Measurements from ENCODE around the gene MVP. TPM values are rescaled to one million over a fixed set of nuclear protein-coding genes. Genes with fewer than 3 reads are reported as not detected.
"Not testable (repeated sequence)": the region's sequence is repeated elsewhere in the genome, so short reads cannot be mapped to it uniquely, and the experiment has no call there.

MVP gene
- total RNA-seq, 2 experiments from 2014 or later = 32.5 to 33.2 TPM

GRCh38 chr16:29789775-29790182 is 30.5 kb upstream of the MVP start:
- Mint-ChIP-seq H3K4me1 (ENCODE audit: low read depth) (peaks cover 41% of the 10 kb centered on the region), H3K4me3 (peak overlapping the region; percentile 100), H3K36me3 (ENCODE audit: low read depth) (peaks cover 31% of the 10 kb centered on the region), H3K27me3 (no peaks in the 10 kb centered on the region), H3K27ac (peak overlapping the region; percentile 97), H3K9me3 (no peaks in the 10 kb centered on the region)
- no peak for ATAC-seq
- CTCF ChIA-PET = interaction anchor here (0.8 to 4.8 kb wide), 24 partner anchors 9 to 242 kb away, joined by 3 to 43 read pairs (median 5); partner anchors contain the start of genes MVP, PAGR1 and ZG16
- TF ChIP-seq, protein P1, sequence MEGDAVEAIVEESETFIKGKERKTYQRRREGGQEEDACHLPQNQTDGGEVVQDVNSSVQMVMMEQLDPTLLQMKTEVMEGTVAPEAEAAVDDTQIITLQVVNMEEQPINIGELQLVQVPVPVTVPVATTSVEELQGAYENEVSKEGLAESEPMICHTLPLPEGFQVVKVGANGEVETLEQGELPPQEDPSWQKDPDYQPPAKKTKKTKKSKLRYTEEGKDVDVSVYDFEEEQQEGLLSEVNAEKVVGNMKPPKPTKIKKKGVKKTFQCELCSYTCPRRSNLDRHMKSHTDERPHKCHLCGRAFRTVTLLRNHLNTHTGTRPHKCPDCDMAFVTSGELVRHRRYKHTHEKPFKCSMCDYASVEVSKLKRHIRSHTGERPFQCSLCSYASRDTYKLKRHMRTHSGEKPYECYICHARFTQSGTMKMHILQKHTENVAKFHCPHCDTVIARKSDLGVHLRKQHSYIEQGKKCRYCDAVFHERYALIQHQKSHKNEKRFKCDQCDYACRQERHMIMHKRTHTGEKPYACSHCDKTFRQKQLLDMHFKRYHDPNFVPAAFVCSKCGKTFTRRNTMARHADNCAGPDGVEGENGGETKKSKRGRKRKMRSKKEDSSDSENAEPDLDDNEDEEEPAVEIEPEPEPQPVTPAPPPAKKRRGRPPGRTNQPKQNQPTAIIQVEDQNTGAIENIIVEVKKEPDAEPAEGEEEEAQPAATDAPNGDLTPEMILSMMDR (IDR thresholded peaks at IDR 0.05) = no peak
- intact Hi-C loops (cut with micrococcal nuclease) = loop anchor here (5.0 to 10.0 kb wide), 2 partner anchors 47 to 85 kb away; no protein-coding TSS in a partner anchor
- DNase-seq = no peak
- POLR2A ChIA-PET = interaction anchor here (0.5 to 7.2 kb wide), 24 partner anchors 9 to 301 kb away, joined by 3 to 89 read pairs (median 4); partner anchors contain the start of genes ALDOA, MAZ, MVP and PAGR1

GRCh38 chr16:29790183-29790948 is 29.9 kb upstream of the MVP start, which contains the start of gene KIF22:
KIF22 (plus strand) TSS chr16:29790751; CDS start chr16:29790760, 9 bp downstream.
- TF ChIP-seq, protein P1 (IDR thresholded peaks at IDR 0.05) = peak; percentile 69
- Mint-ChIP-seq H3K36me3 (ENCODE audit: low read depth) (peaks cover 35% of the 10 kb centered on the region), H3K9me3 (no peaks in the 10 kb centered on the region)

DNA sequence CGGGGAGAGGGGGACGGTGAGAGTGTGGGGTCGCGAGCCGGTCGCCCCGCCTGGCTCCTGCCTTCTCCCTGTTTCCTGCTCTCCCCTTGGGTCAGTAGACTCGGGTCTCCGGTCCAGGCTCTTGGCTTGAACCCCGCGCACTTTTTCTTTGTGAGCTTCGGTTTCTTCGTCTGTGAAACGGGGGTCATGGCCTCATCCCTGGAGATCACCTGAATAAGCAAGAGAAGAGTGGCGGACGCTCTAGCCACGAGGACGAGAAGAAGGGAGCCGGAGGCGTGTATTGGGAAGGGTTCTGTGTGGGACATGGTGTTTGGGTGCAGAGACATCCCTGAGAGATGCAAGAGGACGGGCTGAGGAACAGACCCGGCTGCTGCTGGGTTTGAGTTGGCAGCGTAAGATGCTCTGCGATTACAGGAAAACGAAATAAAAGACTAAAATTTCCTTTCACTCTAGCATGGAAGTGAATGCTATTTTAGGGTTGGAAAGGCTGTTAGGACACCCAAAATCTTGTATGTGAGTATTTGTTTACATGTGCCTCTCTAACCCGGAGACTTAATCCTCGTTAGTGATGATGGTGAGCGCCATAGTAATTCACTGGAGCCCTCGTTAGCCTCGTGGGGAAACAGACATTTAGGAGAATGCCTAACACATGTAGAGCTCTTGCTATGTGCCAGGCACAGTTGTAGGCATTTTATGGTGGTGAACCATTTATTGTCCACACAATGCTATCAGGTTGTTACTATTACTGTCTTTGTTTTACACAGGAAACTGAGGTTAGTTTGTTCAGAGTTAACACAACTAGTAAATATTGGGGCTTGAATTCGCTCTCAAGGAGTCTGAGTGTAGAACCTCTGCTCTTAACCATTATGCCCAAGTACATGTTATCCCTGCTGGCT is 29.1 kb upstream of the MVP start:
- no peaks in the 10 kb centered on the region for H3K9me3 Mint-ChIP-seq
- H3K36me3 Mint-ChIP-seq (ENCODE audit: low read depth) = peaks cover 40% of the 10 kb centered on the region
- DNase-seq = no peak
- H3K27ac Mint-ChIP-seq = peak overlapping the region; percentile 97
- ChIA-PET POLR2A (interaction anchor here (0.8 to 7.2 kb wide), 24 partner anchors 7 to 300 kb away, joined by 3 to 89 read pairs (median 4); partner anchors contain the start of genes MAZ, MVP, PRRT2 and TBX6), CTCF (interaction anchor here (0.7 to 4.8 kb wide), 19 partner anchors 8 to 100 kb away, joined by 3 to 43 read pairs (median 6); partner anchors contain the start of genes MVP and ZG16)
- H3K4me3 Mint-ChIP-seq = peak overlapping the region; percentile 100
- H3K4me1 Mint-ChIP-seq (ENCODE audit: low read depth) = peaks cover 37% of the 10 kb centered on the region
- intact Hi-C loops (cut with micrococcal nuclease) = loop anchor here (5.0 kb wide), 1 partner anchor 49 kb away; no protein-coding TSS in a partner anchor
- H3K27me3 Mint-ChIP-seq = no peaks in the 10 kb centered on the region
- ATAC-seq = peak; percentile 8
- TF ChIP-seq, protein P1 (IDR thresholded peaks at IDR 0.05) = no peak

More at GRCh38 chr16:29790183-29790948, 29.9 kb upstream of the MVP start, which contains the start of gene KIF22:
- CTCF ChIA-PET = interaction anchor here (0.7 to 4.8 kb wide), 25 partner anchors 8 to 242 kb away, joined by 3 to 43 read pairs (median 5); partner anchors contain the start of genes MVP, PAGR1 and ZG16
- no peaks in the 10 kb centered on the region for H3K27me3 Mint-ChIP-seq
- peak within 1 kb of the TSS; percentile 97 for H3K27ac Mint-ChIP-seq
- peak within 1 kb of the TSS; percentile 100 for H3K4me3 Mint-ChIP-seq
- POLR2A ChIA-PET = interaction anchor here (0.5 to 7.2 kb wide), 30 partner anchors 8 to 301 kb away, joined by 3 to 89 read pairs (median 4); partner anchors contain the start of genes ALDOA, MAZ, MVP and PAGR1
- peak; percentile 100 for DNase-seq
- H3K4me1 Mint-ChIP-seq (ENCODE audit: low read depth) = peaks cover 41% of the 10 kb centered on the region
- ATAC-seq = peak; percentile 97
- intact Hi-C loops (cut with micrococcal nuclease) = loop anchor here (5.0 kb wide), 1 partner anchor 48 kb away; no protein-coding TSS in a partner anchor

- Mint-ChIP-seq H3K36me3 (ENCODE audit: low read depth) (peaks cover 49% of the 10 kb centered on the region), H3K9me3 (no peaks in the 10 kb centered on the region), H3K4me1 (ENCODE audit: low read depth) (peaks cover 39% of the 10 kb centered on the region), H3K4me3 (peak overlapping the region; percentile 100), H3K27ac (peak overlapping the region; percentile 97), H3K27me3 (no peaks in the 10 kb centered on the region)
- TF ChIP-seq, protein P1 (IDR thresholded peaks at IDR 0.05) = no peak
- DNase-seq = no peak
- intact Hi-C loops (cut with micrococcal nuclease) = loop anchor here (5.0 kb wide), 1 partner anchor 50 kb away; no protein-coding TSS in a partner anchor
- no peak for ATAC-seq
- CTCF ChIA-PET = interaction anchor here (1.5 to 4.8 kb wide), 2 partner anchors 57 to 91 kb away, joined by 6 to 43 read pairs; no protein-coding TSS in a partner anchor
- POLR2A ChIA-PET = interaction anchor here (0.9 to 7.2 kb wide), 3 partner anchors 11 to 24 kb away, joined by 3 to 89 read pairs (median 64); partner anchors contain the start of gene MAZ
Observed at GRCh38 chr16:29791845-29792807, 28.1 kb upstream of the MVP start.

DNA sequence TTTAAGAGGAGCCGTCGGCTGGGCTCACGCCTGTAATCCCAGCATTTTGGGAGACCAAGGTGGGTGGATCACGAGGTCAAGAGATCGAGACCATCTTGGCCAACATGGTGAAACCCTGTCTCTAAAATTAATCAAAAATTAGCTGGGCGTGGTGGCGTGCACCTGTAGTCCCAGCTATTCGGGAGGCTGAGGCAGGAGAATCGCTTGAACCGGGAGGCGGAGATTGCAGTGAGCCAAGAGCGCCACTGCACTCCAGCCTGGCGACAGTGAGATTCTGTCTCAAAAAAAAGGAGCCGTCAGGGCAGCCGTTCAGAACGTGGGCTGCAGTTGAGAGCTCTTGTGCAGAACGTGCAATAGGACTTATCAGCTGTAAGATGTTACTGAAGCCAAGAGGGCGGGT is 27.1 kb upstream of the MVP start:
- H3K27ac Mint-ChIP-seq, ATAC-seq, H3K27me3 Mint-ChIP-seq, DNase-seq, H3K9me3 Mint-ChIP-seq: not testable (repeated sequence)
- peaks cover 39% of the 10 kb centered on the region for H3K4me1 Mint-ChIP-seq (ENCODE audit: low read depth)
- peak overlapping the region; percentile 100 for H3K4me3 Mint-ChIP-seq
- peaks cover 58% of the 10 kb centered on the region for H3K36me3 Mint-ChIP-seq (ENCODE audit: low read depth)
- ChIA-PET CTCF (interaction anchor here (1.0 to 3.4 kb wide), 6 partner anchors 10 to 238 kb away, joined by 3 to 18 read pairs (median 4); partner anchors contain the start of gene PAGR1), POLR2A (interaction anchor here (0.7 to 7.2 kb wide), 5 partner anchors 10 to 168 kb away, joined by 3 to 89 read pairs (median 3); partner anchors contain the start of gene MAZ)
- intact Hi-C loops (cut with micrococcal nuclease) = loop anchor here (5.0 kb wide), 1 partner anchor 51 kb away; no protein-coding TSS in a partner anchor
